GM21737 (cell line): ENCODE results near the gene DUSP6.

Experiments
- ATAC-seq: cut with Tn5 transposase; IDR thresholded peaks from one replicate; pipeline ENCODE4 v1.9.1; 2021; ENCODE audit warnings: mild to moderate bottlenecking, moderate library complexity; ENCODE audit not compliant: unreplicated experiment

Gene DUSP6

DNA sequence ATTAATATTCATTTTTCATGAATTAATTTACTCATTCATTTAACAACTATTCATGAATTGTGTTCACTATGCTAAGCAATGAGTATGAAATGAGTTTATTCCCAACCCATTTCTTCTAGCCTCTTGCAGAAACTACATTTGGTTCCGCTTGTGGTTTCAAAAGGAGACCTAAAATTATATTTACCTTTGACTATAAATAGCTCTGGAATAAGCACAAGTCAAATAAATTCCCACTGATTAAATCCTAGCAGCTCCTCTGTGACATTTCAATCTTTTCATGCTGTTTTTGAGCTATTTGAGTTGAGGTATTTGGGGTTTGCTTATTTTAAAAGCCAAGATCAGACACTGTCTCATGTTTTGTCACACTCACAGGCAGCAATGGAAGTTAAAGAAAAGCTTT, 46.9 kb downstream of the DUSP6 start:
- ATAC-seq: no peak

DNA sequence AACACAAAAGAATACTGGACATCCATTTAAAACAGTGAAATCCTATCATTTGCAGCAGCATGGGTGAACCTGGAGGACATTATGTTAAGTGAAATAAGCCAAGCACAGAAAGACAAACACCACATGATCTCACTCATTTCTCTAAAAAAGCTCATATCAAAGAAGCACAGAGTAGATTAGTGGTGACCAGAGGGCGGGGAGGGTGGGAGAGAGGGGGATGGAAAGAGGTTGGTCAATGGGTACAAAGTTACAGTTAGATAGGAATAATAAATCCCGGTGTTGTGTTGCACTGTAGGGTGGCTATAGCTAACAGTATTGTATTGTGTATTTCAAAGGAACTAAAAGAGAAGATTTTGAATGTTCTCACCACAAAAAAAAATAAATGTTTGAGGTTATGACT, 52.4 kb downstream of the DUSP6 start:
- ATAC-seq: no peak

GRCh38 chr12:89299417-89299816, 52.9 kb downstream of the DUSP6 start:
- no peak for ATAC-seq
